Neural cell (in vitro differentiated cells): ENCODE results near the gene NR1H3. TPM values are rescaled to one million over a fixed set of nuclear protein-coding genes. Genes with fewer than 3 reads are reported as not detected.
A peak's percentile ranks its signal among the peaks of the same experiment; 100 is the strongest.

ENCODE experiments used
- H2AFZ ChIP-seq: fragments of 200-600, 300-800 bp; sonication (generic), shearing (Covaris generic); 2 replicates; pipeline ENCODE4 v1.6.0; 2014; ENCODE audit warnings: low read depth, mild to moderate bottlenecking, antibody characterized with exemption, low read length, moderate library complexity
- H3F3A ChIP-seq: fragments of 200-600 bp; shearing (Covaris generic); 2 replicates; pipeline ENCODE4 v1.6.1; 2016; ENCODE audit warnings: mild to moderate bottlenecking, moderate library complexity, mixed read lengths, antibody characterized with exemption, low read length; ENCODE audit not compliant: insufficient read depth, poor library complexity, severe bottlenecking
- H3K27ac ChIP-seq: fragments of 200-600, 300-800 bp; sonication (generic), shearing (Covaris generic); 2 replicates; pipeline ENCODE4 v1.5.1; 2014; ENCODE audit warnings: mild to moderate bottlenecking, low read length, moderate library complexity
- H3K27me3 ChIP-seq: fragments of 300-800, 200-600 bp; sonication (generic), shearing (Covaris generic); 2 replicates; pipeline ENCODE4 v1.6.0; 2014; ENCODE audit warnings: mild to moderate bottlenecking, low read depth, low read length, moderate library complexity; ENCODE audit not compliant: insufficient read depth
- H3K36me3 ChIP-seq: fragments of 300-800, 200-600 bp; sonication (generic), shearing (Covaris generic); 2 replicates; pipeline ENCODE4 v1.5.1; 2014; ENCODE audit warnings: mild to moderate bottlenecking, antibody characterized with exemption, low read length, moderate library complexity; ENCODE audit not compliant: insufficient read depth
- H3K4me2 ChIP-seq: fragments of 300-800, 200-600 bp; sonication (generic), shearing (Covaris generic); 2 replicates; pipeline ENCODE4 v1.6.0; 2014; ENCODE audit warnings: mild to moderate bottlenecking, low read length
- H3K4me3 ChIP-seq: fragments of 300-800, 200-600 bp; sonication (generic), shearing (Covaris generic); 2 replicates; pipeline ENCODE4 v1.5.1; 2014; ENCODE audit warnings: mild to moderate bottlenecking, low read length, moderate library complexity
- H3K79me2 ChIP-seq: fragments of 200-600 bp; shearing (Covaris generic); replicated peaks from 2 replicates; pipeline ENCODE4 v1.6.0; 2014; ENCODE audit warnings: mild to moderate bottlenecking, low read length, moderate library complexity; ENCODE audit not compliant: insufficient read depth
- H3K9ac ChIP-seq: fragments of 300-800, 200-600 bp; sonication (generic), shearing (Covaris generic); 2 replicates; pipeline ENCODE4 v1.6.1; 2016; ENCODE audit warnings: mild to moderate bottlenecking, low read length, mixed read lengths
- H3K9me2 ChIP-seq: fragments of 200-600 bp; shearing (Covaris generic); 2 replicates; pipeline ENCODE4 v1.6.1; 2016; ENCODE audit warnings: mild to moderate bottlenecking, low read length, mixed read lengths; ENCODE audit not compliant: insufficient read depth
- H3K9me3 ChIP-seq: fragments of 200-600, 300-800 bp; sonication (generic), shearing (Covaris generic); 2 replicates; pipeline ENCODE4 v1.6.1; 2016; ENCODE audit warnings: mild to moderate bottlenecking, mixed run types, low read length, moderate library complexity, mixed read lengths
- H4K20me1 ChIP-seq: fragments of 200-600 bp; shearing (Covaris generic); 2 replicates; pipeline ENCODE4 v1.6.1; 2016; ENCODE audit warnings: mild to moderate bottlenecking, mixed run types; ENCODE audit not compliant: insufficient read depth
- CTCF ChIP-seq: fragments of 450-650 bp; IDR thresholded peaks from 2 replicates; pipeline ENCODE4 v1.5.1; 2014; ENCODE audit warnings: antibody characterized with exemption, mild to moderate bottlenecking, moderate library complexity; ENCODE audit not compliant: poor library complexity, severe bottlenecking
- EP300 ChIP-seq: fragments of 450-650 bp; conservative IDR thresholded peaks from 2 replicates; pipeline ENCODE4 v1.6.1; 2014; ENCODE audit warnings: antibody characterized with exemption, mild to moderate bottlenecking, moderate library complexity; ENCODE audit not compliant: poor library complexity, severe bottlenecking
- EZH2 ChIP-seq: fragments of 200-600, 300-800 bp; shearing (Covaris generic), sonication (generic); IDR thresholded peaks from 2 replicates; pipeline ENCODE4 v1.6.1; 2014; ENCODE audit warnings: antibody characterized with exemption, low read length, borderline replicate concordance, mild to moderate bottlenecking; ENCODE audit not compliant: insufficient read depth, poor library complexity, severe bottlenecking
- MXI1 ChIP-seq: fragments of 450-650 bp; conservative IDR thresholded peaks from 2 replicates; pipeline ENCODE4 v1.6.1; 2014; ENCODE audit warnings: antibody characterized with exemption, mild to moderate bottlenecking; ENCODE audit not compliant: poor library complexity, severe bottlenecking
- POLR2AphosphoS5 ChIP-seq: IDR thresholded peaks from 2 replicates; pipeline ENCODE4 v1.6.1; 2012
- RAD21 ChIP-seq: fragments of 450-650 bp; conservative IDR thresholded peaks from 2 replicates; pipeline ENCODE4 v1.6.1; 2014; ENCODE audit warnings: antibody characterized with exemption, mild to moderate bottlenecking, moderate library complexity
- SMC3 ChIP-seq: fragments of 450-650 bp; conservative IDR thresholded peaks from 2 replicates; pipeline ENCODE4 v1.6.1; 2014; ENCODE audit warnings: antibody characterized with exemption, mild to moderate bottlenecking, moderate library complexity; ENCODE audit not compliant: poor library complexity
- TAF1 ChIP-seq: IDR thresholded peaks from 2 replicates; pipeline ENCODE4 v1.6.1; 2012; ENCODE audit warnings: low read depth
- polyA plus RNA-seq: library from polyadenylated mRNA; depleted of rRNA; stranded (reverse); fragments of >200 nt; gene quantifications from 2 replicates; pipeline ENCODE4 v1.2.3, GENCODE V29; 2014
- TF ChIP-seq, protein P1 (sequence below): IDR thresholded peaks from 2 replicates; pipeline ENCODE4 v1.6.1; 2012; ENCODE audit warnings: borderline replicate concordance

Gene NR1H3
- polyA plus RNA-seq, 1 donor from 2014 or later: 7.7 TPM

GRCh38 chr11:47269829-47270305 lies 12.1 kb downstream of the NR1H3 start, which contains the start of gene MADD:
Gene MADD, plus strand, starts transcription at chr11:47270133.
- Histone ChIP-seq H3K27me3 (no peaks in the 10 kb centered on the region), H3K4me2 (peak within 1 kb of the TSS; percentile 76), H3K9me2 (no peaks in the 10 kb centered on the region), H4K20me1 (peaks cover 3% of the 10 kb centered on the region), H3K27ac (peak within 1 kb of the TSS; percentile 89), H3K36me3 (peaks cover 6% of the 10 kb centered on the region), H3K4me3 (peak within 1 kb of the TSS; percentile 75), H3K9me3 (no peaks in the 10 kb centered on the region), H3K9ac (peak within 1 kb of the TSS; percentile 84), H3F3A (peaks cover 4% of the 10 kb centered on the region), H2AFZ (peak within 1 kb of the TSS; percentile 51), H3K79me2 (peaks cover 37% of the 10 kb centered on the region)
- TF ChIP-seq EP300 (peak; percentile 17), TAF1 (no peak), CTCF (peak; percentile 25), MXI1 (no peak), EZH2 (no peak), POLR2AphosphoS5 (peak; percentile 73), SMC3 (no peak), RAD21 (peak; percentile 31)
- TF ChIP-seq, protein P1, sequence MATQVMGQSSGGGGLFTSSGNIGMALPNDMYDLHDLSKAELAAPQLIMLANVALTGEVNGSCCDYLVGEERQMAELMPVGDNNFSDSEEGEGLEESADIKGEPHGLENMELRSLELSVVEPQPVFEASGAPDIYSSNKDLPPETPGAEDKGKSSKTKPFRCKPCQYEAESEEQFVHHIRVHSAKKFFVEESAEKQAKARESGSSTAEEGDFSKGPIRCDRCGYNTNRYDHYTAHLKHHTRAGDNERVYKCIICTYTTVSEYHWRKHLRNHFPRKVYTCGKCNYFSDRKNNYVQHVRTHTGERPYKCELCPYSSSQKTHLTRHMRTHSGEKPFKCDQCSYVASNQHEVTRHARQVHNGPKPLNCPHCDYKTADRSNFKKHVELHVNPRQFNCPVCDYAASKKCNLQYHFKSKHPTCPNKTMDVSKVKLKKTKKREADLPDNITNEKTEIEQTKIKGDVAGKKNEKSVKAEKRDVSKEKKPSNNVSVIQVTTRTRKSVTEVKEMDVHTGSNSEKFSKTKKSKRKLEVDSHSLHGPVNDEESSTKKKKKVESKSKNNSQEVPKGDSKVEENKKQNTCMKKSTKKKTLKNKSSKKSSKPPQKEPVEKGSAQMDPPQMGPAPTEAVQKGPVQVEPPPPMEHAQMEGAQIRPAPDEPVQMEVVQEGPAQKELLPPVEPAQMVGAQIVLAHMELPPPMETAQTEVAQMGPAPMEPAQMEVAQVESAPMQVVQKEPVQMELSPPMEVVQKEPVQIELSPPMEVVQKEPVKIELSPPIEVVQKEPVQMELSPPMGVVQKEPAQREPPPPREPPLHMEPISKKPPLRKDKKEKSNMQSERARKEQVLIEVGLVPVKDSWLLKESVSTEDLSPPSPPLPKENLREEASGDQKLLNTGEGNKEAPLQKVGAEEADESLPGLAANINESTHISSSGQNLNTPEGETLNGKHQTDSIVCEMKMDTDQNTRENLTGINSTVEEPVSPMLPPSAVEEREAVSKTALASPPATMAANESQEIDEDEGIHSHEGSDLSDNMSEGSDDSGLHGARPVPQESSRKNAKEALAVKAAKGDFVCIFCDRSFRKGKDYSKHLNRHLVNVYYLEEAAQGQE: peak; percentile 33

- H3K79me2 ChIP-seq: peaks cover 40% of the 10 kb centered on the region
- H3K9me3 ChIP-seq: no peaks in the 10 kb centered on the region
- H3K27me3 ChIP-seq: no peaks in the 10 kb centered on the region
- peaks cover 7% of the 10 kb centered on the region for H3K36me3 ChIP-seq
- peak overlapping the region; percentile 16 for H2AFZ ChIP-seq
- peak overlapping the region; percentile 76 for H3K4me2 ChIP-seq
- peak overlapping the region; percentile 75 for H3K4me3 ChIP-seq
- TF ChIP-seq POLR2AphosphoS5 (peak; percentile 53), CTCF (peak; percentile 42), TAF1 (no peak), EZH2 (no peak), EP300 (no peak), SMC3 (peak; percentile 41), MXI1 (no peak), RAD21 (peak; percentile 38)
- TF ChIP-seq, protein P1: no peak
- H3K9ac ChIP-seq: peak overlapping the region; percentile 84
- no peaks in the 10 kb centered on the region for H3K9me2 ChIP-seq
- H4K20me1 ChIP-seq: peaks cover 3% of the 10 kb centered on the region
- peak overlapping the region; percentile 77 for H3K27ac ChIP-seq
- peaks cover 4% of the 10 kb centered on the region for H3F3A ChIP-seq
Observed at GRCh38 chr11:47270331-47271271, 12.8 kb downstream of the NR1H3 start.
